A549 treated with CORT108297 at 1 μM for 4 hours (cell line): Measurements from ENCODE around the gene PNPLA1. TPM values are rescaled to one million over a fixed set of nuclear protein-coding genes. Genes with fewer than 3 reads are reported as not detected.

Source experiments
- total RNA-seq: library from RNA; stranded (reverse); fragments of 200-300 nt; extraction: Qiagen RNA extraction; gene quantifications from 5 replicates; pipeline ENCODE4 v1.2.3, GENCODE V29; 2022

The PNPLA1 gene, protein sequence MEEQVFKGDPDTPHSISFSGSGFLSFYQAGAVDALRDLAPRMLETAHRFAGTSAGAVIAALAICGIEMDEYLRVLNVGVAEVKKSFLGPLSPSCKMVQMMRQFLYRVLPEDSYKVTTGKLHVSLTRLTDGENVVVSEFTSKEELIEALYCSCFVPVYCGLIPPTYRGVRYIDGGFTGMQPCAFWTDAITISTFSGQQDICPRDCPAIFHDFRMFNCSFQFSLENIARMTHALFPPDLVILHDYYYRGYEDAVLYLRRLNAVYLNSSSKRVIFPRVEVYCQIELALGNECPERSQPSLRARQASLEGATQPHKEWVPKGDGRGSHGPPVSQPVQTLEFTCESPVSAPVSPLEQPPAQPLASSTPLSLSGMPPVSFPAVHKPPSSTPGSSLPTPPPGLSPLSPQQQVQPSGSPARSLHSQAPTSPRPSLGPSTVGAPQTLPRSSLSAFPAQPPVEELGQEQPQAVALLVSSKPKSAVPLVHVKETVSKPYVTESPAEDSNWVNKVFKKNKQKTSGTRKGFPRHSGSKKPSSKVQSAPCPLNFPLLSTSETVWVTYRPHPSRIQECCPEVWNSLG
- not detected in 5 replicates for total RNA-seq

DNA sequence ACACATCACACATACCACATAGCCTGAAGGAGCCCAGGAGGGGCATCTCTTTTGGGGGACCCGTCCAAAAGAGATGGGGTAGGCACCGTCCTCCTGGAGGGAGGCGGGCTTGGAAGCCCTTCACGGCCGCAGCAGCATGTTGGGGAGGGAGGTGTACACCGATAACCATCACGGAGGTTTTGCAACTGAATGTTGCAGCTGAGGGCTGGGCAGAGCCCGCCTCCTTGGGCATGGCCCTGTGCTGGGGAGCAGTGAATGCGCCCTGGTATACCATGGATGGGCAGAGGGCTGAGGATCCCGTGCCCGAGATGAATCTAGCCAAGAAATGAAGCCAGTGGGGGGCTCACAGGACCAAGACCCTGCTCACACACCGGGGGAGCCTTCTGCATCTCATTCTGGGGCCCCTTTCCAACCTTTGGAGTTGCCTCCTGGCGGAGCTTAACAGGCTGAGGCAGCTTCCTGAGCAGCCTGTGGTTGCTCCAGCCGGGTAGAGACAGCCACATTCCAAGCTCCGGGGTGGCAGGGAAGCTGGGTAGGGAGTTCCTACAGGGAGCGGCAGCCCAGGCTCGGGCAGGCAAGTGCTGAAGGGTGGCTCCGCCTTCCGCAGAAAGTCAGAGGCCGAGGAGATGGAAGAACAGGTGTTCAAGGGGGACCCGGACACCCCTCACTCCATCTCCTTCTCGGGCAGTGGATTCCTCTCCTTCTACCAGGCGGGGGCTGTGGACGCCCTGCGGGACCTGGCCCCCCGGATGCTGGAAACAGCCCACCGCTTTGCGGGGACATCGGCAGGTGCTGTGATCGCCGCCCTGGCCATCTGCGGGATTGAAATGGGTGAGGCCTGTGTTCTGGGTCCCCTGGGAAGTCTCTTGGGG, at the start of gene PNPLA1:
Gene PNPLA1 (plus strand): TSS at position 227 of the 872 bp plus-strand sequence. CDS start 400 bp downstream, at position 627.

DNA sequence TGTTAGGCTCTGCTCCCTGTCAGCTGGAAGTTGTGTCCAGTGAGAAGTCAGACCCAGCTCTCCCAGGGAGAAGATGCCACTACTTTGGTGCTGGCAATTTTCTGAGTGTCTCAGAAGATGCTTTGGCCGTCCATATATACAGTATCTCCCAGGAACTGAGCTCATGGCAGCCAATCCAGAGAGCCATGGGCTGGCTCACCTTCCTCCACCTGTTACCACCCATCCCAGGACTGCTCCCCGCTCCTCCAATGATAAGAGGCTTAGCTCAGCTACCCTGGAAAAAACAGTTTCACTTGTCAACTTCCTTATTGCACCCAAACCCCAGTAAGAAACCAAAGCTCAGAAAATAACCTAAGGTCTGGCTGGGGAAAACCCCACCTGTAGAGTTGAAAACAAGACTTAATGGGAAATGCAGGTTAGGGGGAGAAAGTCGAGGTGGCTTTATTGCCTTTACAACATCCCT, 67.0 kb downstream of the PNPLA1 start, which contains the start of gene BNIP5:
Gene BNIP5 (minus strand): TSS at position 110 of the 463 bp plus-strand sequence. CDS start 6,198 bp downstream, outside the sequence.

Other genes starting within 250 kb of the PNPLA1 start
- not detected in 5 replicates for gene SLC26A8, start 245.4 kb upstream of the PNPLA1 start, total RNA-seq
- 23.0 to 28.2 TPM (median 25.7 TPM) in 5 replicates for gene MAPK14, start 242.3 kb upstream of the PNPLA1 start, total RNA-seq
- gene MAPK13, start 139.5 kb upstream of the PNPLA1 start, total RNA-seq = 0.55 to 1.3 TPM (median 0.73 TPM) in 5 replicates
- 10.1 to 12.0 TPM (median 10.4 TPM) in 5 replicates for gene BRPF3, start 73.3 kb upstream of the PNPLA1 start, total RNA-seq
- not detected in 5 replicates for gene BNIP5, start 66.8 kb downstream of the PNPLA1 start, total RNA-seq
- gene ETV7, start 117.6 kb downstream of the PNPLA1 start, total RNA-seq = 0.13 to 0.18 TPM (median 0.16 TPM) in 4 of 5 replicates, not detected in the other
- gene PXT1, start 172.8 kb downstream of the PNPLA1 start, total RNA-seq = not detected in 5 replicates
- 16.7 to 21.2 TPM (median 19.0 TPM) in 5 replicates for gene KCTD20, start 172.9 kb downstream of the PNPLA1 start, total RNA-seq